Measurements from ENCODE around the gene TRIM2. TPM values are rescaled to one million over a fixed set of nuclear protein-coding genes. Genes with fewer than 3 reads are reported as not detected.
"Not testable (repeated sequence)": the region's sequence is repeated elsewhere in the genome, so short reads cannot be mapped to it uniquely, and the experiment has no call there.

Gene TRIM2
- 8.6 and 12.6 TPM in 2 replicates for total RNA-seq

DNA sequence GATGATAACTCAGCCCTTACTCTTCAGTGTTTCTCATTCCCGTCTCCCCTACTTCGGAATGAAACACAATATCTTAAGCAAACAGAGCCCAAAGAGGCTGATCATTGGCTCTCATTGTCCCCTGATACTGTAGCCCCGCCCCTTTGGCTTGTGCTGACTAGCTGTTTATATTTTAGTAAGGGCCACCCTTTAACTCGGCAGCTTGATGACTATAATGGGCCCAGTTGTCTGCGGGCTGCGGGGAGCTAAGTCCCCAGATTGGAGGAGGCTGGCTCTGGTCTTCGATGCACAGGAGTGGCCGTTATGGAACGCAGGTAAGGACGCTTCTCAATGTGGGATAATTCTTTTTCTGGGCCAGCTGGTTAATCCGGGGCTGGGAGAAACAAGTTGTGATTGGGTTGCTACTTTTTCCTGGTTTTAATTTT is at the start of gene TRIM2:
TSS of gene TRIM2 (plus strand) at position 197 of the 425 bp plus-strand sequence. CDS start at position 285, 88 bp downstream.
- peak; percentile 40 for DNase-seq

GRCh38 chr4:153155686-153156085 is 48.6 kb upstream of the TRIM2 start:
- no peak for DNase-seq

DNA sequence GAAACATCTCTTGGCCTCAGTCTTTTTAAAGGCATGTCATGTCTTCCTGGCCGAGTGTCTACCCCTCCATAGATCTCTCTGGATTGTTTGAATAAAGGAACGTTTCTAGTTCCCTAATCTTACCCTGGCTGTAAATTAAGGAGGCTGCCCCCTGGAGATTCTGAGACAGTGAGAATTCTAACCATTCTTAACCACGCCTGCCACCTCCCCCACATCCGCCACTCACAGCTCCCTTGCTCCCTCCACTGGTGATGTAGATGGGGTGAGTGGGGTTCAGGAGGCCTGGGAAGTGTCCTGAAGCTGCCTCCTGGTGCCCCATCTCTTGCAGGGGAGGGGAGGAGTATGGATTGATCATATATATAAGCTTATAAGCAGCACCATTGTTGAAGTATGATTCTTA is 48.0 kb upstream of the TRIM2 start:
- no peak for DNase-seq

- no peak for DNase-seq
Observed at GRCh38 chr4:153156721-153157120, 47.5 kb upstream of the TRIM2 start.

GRCh38 chr4:153159016-153159415 is 45.2 kb upstream of the TRIM2 start:
- DNase-seq: peak; percentile 10

GRCh38 chr4:153159728-153160221 is 44.5 kb upstream of the TRIM2 start:
- peak; percentile 72 for DNase-seq

DNA sequence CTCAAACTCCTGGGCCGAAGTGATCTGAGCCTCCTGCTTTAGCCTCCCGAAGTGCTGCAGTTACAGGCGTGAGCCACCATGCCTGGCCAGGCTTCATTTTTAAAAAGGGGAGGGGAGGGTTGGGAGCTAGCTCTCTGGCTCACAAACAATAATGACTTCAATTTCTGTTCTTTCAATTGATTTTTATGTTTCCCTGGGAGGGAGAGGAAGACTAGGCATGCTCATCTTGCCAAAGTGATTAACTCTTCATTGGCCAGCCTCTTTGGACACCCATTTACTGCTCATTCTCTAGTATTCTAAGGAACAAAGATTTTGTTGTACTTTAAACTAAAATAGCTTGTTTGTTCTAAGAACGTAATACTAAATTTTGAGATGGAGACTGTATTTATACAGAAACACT is 43.4 kb upstream of the TRIM2 start:
- no peak for DNase-seq

DNA sequence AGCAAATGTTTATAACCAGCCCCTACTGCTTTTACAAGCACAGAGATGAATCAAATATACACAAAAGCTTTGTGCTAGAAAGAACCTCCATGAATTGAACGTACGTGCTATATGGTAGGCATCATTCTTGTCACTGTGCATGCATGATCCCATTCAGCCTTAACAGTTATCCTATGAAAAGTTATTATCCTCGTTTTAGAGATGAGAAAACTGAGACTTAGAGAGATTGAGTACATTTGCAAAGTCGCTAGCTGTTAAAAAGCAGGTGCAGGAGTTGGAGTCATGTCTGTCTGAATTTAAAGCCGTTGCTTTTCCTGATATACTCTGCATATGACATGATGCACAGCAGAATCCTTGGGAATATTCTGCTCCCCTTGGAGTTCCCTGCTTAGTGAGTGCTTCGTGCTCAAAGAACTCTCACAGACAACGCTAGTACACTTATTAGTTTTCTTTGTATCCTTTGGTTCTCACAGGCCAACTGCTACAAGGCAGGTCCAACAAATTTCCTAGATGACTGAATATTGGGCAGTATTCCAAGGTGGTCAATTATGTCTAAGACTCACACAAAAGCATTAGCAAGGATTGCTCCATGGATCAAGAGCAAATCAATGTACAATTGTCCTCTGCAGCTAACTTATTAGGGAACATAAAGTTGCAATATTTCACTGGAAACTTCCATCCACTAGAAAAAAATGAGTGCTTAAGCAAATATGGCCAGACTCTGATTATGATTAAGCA is 42.8 kb upstream of the TRIM2 start:
- DNase-seq: peak; percentile 33

DNA sequence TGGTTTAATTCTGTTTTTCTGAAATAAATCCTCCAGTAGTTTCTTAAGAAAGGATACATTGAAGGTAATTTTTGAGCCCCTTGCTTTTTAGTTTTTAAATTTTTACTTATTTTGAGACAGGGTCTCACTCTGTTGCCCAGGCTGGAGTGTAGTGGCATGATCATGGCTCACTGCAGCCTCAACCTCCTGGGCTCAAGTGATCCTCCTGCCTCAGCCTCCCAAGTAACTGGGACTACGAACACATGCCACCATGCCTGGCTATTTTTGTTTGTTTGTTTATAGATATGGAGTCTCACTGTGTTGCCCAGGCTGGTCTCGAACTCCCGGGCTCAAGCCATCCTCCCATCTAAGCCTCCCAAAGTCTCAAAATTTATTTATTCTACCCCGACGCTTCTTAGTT is 39.0 kb upstream of the TRIM2 start:
- DNase-seq: not testable (repeated sequence)

- DNase-seq: no peak
Observed at GRCh38 chr4:153166716-153167501, 37.3 kb upstream of the TRIM2 start.

DNA sequence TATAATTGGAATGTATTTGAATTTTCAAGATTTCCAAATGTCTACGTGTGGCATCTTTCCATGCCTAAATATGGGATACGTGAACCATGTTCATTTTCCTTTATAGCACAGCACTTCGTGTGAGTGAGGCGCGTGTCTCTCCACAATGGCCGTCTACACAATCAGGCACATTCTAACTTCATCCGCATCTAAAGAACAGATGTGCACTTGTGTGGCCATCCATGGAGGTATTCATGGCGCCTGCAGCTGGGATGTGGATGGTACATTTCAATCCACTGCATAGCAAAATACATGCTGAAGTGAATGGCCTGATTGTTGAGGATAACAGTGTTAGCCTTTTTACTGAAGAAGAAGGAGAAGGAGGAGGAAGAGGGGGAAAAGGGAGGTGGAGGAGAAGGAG is 34.5 kb upstream of the TRIM2 start:
- DNase-seq: no peak

DNA sequence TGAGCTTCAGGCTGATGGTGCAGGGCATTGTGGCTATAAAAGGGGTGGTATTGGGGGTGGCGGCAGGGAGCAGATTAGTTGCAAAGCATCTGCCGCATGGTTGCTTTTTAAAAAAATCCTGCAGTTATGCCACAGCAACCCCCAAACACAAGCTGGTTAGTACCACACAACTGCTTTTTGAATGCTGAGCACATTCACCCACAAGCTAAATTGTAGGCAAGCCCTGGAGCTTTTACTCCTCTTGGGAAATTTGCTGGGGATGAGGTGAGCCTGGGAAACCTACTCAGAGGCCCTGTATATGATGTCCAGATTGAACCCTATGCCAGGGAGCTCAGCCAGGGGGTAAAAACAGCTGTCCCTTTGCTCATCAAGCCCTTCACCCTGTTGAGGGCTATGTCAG is 33.8 kb upstream of the TRIM2 start:
- no peak for DNase-seq

GRCh38 chr4:153174821-153175567 is 29.2 kb upstream of the TRIM2 start:
- no peak for DNase-seq

- DNase-seq: peak; percentile 11
Observed at GRCh38 chr4:153176938-153177337, 27.3 kb upstream of the TRIM2 start.

DNA sequence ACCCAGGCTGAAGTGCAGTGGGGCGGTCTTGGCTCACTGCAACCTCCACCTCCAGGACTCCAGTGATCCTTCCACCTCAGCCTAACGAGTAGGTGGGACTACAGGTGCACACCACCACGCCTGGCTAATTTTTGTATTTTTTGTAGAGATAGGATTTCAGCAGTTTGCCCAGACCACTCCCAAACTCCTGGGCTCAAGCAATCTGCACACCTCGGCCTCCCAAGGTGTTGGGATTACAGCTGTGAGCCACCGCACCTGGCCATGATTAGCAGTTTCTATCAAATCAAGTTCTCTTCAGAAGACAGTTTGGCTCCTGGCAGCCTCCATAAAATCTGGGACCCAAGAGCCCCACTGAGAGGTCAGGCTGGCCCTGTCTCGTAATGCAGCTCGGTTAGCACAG is 26.4 kb upstream of the TRIM2 start:
- DNase-seq: no peak

DNA sequence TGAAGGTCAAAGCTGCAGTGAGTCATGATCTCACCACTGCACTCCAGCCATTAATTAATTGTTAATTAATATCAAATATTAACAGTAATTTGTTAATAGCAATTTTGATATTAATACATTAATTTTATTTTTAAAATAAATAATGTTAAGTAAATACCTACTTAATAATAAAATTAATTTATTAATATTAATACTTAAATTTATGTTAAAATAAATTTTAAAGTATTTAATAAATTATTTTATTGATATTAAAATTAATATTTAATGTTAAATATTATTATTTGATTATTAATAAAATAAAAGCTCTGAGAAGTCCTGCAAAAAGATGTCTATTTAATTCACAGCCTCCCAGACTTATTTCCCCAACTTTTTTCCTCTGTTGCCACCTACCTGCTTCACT is 25.1 kb upstream of the TRIM2 start:
- no peak for DNase-seq

GRCh38 chr4:153181293-153181692 is 22.9 kb upstream of the TRIM2 start:
- no peak for DNase-seq

GRCh38 chr4:153181700-153182099 is 22.5 kb upstream of the TRIM2 start:
- DNase-seq: no peak

GRCh38 chr4:153183146-153183545 is 21.1 kb upstream of the TRIM2 start:
- DNase-seq: no peak

DNA sequence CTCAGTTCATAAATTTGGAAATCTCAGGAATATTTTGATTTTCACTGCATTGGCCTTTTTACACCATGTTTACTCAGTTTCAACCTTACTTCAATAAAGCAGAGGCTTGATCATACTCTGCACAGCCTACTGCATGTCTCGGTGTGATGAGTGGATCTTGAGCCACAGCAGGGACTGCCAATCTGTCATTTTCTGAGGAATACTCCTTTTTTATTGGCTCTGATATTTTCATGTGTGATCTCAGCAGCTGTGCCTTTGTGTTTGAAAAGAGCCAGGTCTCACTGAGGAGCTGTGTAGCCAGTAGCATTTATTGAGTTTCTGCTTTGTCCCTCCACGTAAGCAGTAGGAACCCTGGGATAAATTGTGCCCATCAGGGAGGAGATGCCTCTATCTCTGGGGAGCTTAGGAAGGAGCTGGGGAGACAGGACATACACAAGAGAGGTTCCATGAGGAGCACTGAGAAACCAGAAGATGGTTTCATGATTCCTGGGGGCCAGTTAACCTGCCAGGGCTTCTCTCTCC is 18.9 kb upstream of the TRIM2 start:
- no peak for DNase-seq

DNA sequence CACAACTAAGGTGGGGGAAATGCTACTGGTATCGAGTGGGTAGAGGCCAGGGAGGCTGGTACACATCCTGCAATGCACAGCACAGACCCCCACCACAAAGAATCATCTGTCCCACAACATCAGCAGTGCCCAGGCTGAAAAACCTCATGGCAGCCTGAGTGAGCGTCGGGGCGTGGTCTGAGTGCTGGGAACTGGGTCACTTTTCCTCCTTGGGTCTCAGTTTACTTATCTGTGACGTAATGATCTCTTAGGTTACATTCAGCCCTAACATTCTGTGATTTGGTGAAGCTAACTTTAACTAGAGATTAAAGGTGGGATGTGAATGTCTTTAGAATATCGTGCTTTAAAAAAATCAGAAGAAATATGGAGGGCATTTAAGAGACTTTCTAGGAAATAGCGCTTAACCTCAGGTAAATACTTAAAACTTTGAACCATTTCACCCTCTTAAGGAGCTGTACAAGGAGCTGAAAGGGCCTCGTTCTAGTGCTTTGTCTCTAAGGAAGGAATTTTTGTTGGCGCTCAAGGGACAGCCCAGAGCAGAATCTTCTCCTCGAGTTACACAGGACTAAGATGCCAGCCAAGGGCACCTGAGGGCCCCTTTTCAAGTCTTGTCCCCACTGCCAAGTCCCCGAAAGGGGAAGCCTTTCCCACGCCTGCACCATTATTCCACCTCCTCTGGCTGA is 18.1 kb upstream of the TRIM2 start:
- no peak for DNase-seq

Measured in dermis blood vessel endothelial cell (primary cell).